Measurements from ENCODE around the gene BDH1.

BDH1 gene

DNA sequence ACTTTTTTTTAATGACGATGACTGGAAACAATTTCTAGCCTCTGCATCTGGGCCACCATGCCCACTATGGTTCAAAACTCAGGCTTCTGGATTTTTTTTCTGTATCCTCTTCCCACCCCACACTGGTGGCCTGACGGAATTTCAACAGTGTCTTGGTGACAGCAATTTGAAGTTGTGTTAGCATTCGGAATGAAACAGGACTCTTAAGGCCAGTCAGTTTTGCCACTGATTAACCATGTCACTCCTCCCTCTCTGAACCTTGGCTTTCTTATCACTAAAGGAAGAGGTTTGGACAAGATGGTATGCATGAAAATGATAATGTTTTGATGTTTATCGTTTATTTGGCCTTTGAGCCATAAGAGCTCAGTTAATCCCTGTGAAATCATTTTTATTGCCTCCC lies 41.6 kb upstream of the BDH1 start:
- Histone ChIP-seq H3K4me2 (ENCODE audit: low read depth, low read length, poor library complexity, severe bottlenecking) (no peak overlapping the region), H2AFZ (ENCODE audit: low read length) (no peak overlapping the region), H3K27me3 (ENCODE audit: insufficient read depth, low read length, poor library complexity, severe bottlenecking) (no peaks in the 10 kb centered on the region), H3K9ac (ENCODE audit: low read depth, low read length, poor library complexity, severe bottlenecking) (no peak overlapping the region), H3K9me3 (ENCODE audit: insufficient read depth, low read depth, low read length) (no peaks in the 10 kb centered on the region), H3K9me2 (replicated peaks; ENCODE audit: low read depth, low read length) (no peaks in the 10 kb centered on the region), H3K4me1 (ENCODE audit: insufficient read depth, low read length, poor library complexity, severe bottlenecking) (peaks cover 5% of the 10 kb centered on the region), H3K4me3 (ENCODE audit: low read length, poor library complexity, severe bottlenecking) (no peak overlapping the region), H4K20me1 (ENCODE audit: insufficient read depth, low read length, poor library complexity, severe bottlenecking) (no peaks in the 10 kb centered on the region), H3K79me2 (ENCODE audit: insufficient read depth, low read length) (no peaks in the 10 kb centered on the region), H3F3A (ENCODE audit: low read depth) (no peaks in the 10 kb centered on the region), H3K36me3 (ENCODE audit: insufficient read depth, low read length) (no peaks in the 10 kb centered on the region)
- TF ChIP-seq, protein P1, sequence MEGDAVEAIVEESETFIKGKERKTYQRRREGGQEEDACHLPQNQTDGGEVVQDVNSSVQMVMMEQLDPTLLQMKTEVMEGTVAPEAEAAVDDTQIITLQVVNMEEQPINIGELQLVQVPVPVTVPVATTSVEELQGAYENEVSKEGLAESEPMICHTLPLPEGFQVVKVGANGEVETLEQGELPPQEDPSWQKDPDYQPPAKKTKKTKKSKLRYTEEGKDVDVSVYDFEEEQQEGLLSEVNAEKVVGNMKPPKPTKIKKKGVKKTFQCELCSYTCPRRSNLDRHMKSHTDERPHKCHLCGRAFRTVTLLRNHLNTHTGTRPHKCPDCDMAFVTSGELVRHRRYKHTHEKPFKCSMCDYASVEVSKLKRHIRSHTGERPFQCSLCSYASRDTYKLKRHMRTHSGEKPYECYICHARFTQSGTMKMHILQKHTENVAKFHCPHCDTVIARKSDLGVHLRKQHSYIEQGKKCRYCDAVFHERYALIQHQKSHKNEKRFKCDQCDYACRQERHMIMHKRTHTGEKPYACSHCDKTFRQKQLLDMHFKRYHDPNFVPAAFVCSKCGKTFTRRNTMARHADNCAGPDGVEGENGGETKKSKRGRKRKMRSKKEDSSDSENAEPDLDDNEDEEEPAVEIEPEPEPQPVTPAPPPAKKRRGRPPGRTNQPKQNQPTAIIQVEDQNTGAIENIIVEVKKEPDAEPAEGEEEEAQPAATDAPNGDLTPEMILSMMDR (conservative IDR thresholded peaks at IDR 0.05; ENCODE audit: low read length): no peak
- TF ChIP-seq EZH2phosphoT487 (IDR thresholded peaks at IDR 0.05; ENCODE audit: borderline replicate concordance): no peak

DNA sequence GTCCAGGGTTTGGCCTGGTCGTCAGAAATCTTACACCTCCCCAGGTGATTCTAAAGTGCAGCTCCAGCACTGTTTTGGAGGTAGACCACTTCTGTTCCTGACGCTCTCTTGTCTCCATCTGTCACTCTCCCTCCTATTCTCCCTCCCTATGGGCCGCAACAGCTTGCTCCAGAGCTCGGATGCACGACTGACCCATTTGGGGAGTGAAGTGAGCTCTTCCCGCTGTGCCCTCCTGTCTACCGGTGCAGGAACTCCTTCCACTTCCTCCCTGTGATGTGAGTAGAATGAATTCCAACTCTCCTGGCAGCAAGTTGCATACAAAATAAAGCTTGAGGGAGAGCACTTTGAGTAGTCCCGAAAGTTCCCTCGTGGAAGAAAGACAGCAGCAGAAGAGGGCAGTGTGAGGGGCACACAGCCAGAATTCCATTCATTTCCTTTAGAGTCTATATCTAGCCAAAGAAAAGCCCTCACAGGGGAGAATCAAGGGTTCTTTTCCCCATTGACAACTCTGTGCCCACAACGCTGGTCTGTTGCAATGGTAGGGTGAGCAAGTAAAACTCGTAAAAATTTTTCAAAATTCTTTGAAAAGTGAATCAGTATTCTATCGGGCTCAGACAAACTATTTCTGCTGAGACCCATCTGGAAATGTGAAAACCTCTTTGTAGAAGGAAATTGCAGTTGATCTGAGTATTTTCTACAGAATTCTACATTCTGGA lies 39.9 kb upstream of the BDH1 start:
- Histone ChIP-seq H3K9me3 (ENCODE audit: insufficient read depth, low read depth, low read length) (no peaks in the 10 kb centered on the region), H3K27me3 (ENCODE audit: insufficient read depth, low read length, poor library complexity, severe bottlenecking) (no peaks in the 10 kb centered on the region), H3K9ac (ENCODE audit: low read depth, low read length, poor library complexity, severe bottlenecking) (no peak overlapping the region), H3K4me1 (ENCODE audit: insufficient read depth, low read length, poor library complexity, severe bottlenecking) (peaks cover 5% of the 10 kb centered on the region), H3K36me3 (ENCODE audit: insufficient read depth, low read length) (no peaks in the 10 kb centered on the region), H3F3A (ENCODE audit: low read depth) (no peaks in the 10 kb centered on the region), H3K9me2 (replicated peaks; ENCODE audit: low read depth, low read length) (no peaks in the 10 kb centered on the region), H3K4me3 (ENCODE audit: low read length, poor library complexity, severe bottlenecking) (no peak overlapping the region), H3K79me2 (ENCODE audit: insufficient read depth, low read length) (no peaks in the 10 kb centered on the region), H3K4me2 (ENCODE audit: low read depth, low read length, poor library complexity, severe bottlenecking) (no peak overlapping the region), H2AFZ (ENCODE audit: low read length) (no peak overlapping the region), H4K20me1 (ENCODE audit: insufficient read depth, low read length, poor library complexity, severe bottlenecking) (no peaks in the 10 kb centered on the region)
- TF ChIP-seq, protein P1 (conservative IDR thresholded peaks at IDR 0.05; ENCODE audit: low read length): no peak
- TF ChIP-seq EZH2phosphoT487 (IDR thresholded peaks at IDR 0.05; ENCODE audit: borderline replicate concordance): no peak

DNA sequence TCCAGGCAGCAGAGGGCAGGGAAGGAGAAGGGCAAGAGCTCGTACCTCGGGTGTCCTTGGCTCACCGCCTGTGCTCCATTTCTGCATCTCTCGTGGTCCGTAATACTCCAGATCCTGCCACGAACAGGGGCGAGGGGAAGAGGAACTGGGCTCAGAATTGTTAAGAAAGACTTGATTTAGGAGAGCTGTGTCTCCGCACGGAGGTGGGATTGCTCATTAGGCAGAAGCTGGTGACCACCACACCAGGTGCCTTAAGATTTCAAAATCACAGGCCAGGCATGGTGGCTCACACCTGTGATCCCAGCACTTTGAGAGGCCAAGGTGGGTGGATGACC lies 37.2 kb upstream of the BDH1 start:
- Histone ChIP-seq H3K9ac (ENCODE audit: low read depth, low read length, poor library complexity, severe bottlenecking) (no peak overlapping the region), H3K79me2 (ENCODE audit: insufficient read depth, low read length) (no peaks in the 10 kb centered on the region), H3K4me2 (ENCODE audit: low read depth, low read length, poor library complexity, severe bottlenecking) (no peak overlapping the region), H2AFZ (ENCODE audit: low read length) (no peak overlapping the region), H3K36me3 (ENCODE audit: insufficient read depth, low read length) (no peaks in the 10 kb centered on the region), H4K20me1 (ENCODE audit: insufficient read depth, low read length, poor library complexity, severe bottlenecking) (no peaks in the 10 kb centered on the region), H3K4me1 (ENCODE audit: insufficient read depth, low read length, poor library complexity, severe bottlenecking) (no peaks in the 10 kb centered on the region), H3K9me3 (ENCODE audit: insufficient read depth, low read depth, low read length) (no peaks in the 10 kb centered on the region), H3F3A (ENCODE audit: low read depth) (no peaks in the 10 kb centered on the region), H3K4me3 (ENCODE audit: low read length, poor library complexity, severe bottlenecking) (no peak overlapping the region), H3K9me2 (replicated peaks; ENCODE audit: low read depth, low read length) (no peaks in the 10 kb centered on the region), H3K27me3 (ENCODE audit: insufficient read depth, low read length, poor library complexity, severe bottlenecking) (no peaks in the 10 kb centered on the region)
- TF ChIP-seq EZH2phosphoT487 (IDR thresholded peaks at IDR 0.05; ENCODE audit: borderline replicate concordance): no peak
- TF ChIP-seq, protein P1 (conservative IDR thresholded peaks at IDR 0.05; ENCODE audit: low read length): no peak
